ENCODE data around the gene SEMA4B. TPM values are rescaled to one million over a fixed set of nuclear protein-coding genes. Genes with fewer than 3 reads are reported as not detected.

The SEMA4B gene
- total and polyA plus RNA-seq, 2 experiments from 2014 or later: 3.6 to 4.5 TPM

GRCh38 chr15:90213818-90214204 is 12.7 kb downstream of the SEMA4B start:
- H3K27me3 ChIP-seq (replicated peaks; ENCODE audit: insufficient read depth): no peaks in the 10 kb centered on the region
- TF ChIP-seq EZH2 (IDR thresholded peaks at IDR 0.05; ENCODE audit: insufficient read depth, poor library complexity, severe bottlenecking) (no peak), EZH2phosphoT487 (IDR thresholded peaks at IDR 0.05; ENCODE audit: insufficient read depth, low read depth) (no peak)
- in situ Hi-C loops (cut with MboI): no loop called here
- 92 to 93% methylated on average over 11 of the region's 11 CpGs for WGBS, 2 experiments (ENCODE audit: low coverage in 1 of 2, low lambda C conversion rate in 2 of 2, missing lambda C conversion rate in 2 of 2)
- H3K79me2 ChIP-seq (ENCODE audit: insufficient read depth): no peaks in the 10 kb centered on the region
- H2AFZ ChIP-seq: no peak overlapping the region
- H3K9me3 ChIP-seq (ENCODE audit: low read depth): no peaks in the 10 kb centered on the region
- H3K27ac ChIP-seq: no peak overlapping the region
- no peak for DNase-seq
- no peak overlapping the region for H3K4me3 ChIP-seq
- H3F3A ChIP-seq (ENCODE audit: insufficient read depth): no peaks in the 10 kb centered on the region
- no peaks in the 10 kb centered on the region for H3K36me3 ChIP-seq (ENCODE audit: low read depth)
- H3K4me2 ChIP-seq (ENCODE audit: unreplicated experiment): no peak overlapping the region
- no peaks in the 10 kb centered on the region for H4K20me1 ChIP-seq (ENCODE audit: insufficient read depth)
- no peaks in the 10 kb centered on the region for H3K9me2 ChIP-seq (ENCODE audit: insufficient read depth)
- no peak overlapping the region for H3K9ac ChIP-seq
- no peaks in the 10 kb centered on the region for H3K4me1 ChIP-seq (ENCODE audit: insufficient read depth)

DNA sequence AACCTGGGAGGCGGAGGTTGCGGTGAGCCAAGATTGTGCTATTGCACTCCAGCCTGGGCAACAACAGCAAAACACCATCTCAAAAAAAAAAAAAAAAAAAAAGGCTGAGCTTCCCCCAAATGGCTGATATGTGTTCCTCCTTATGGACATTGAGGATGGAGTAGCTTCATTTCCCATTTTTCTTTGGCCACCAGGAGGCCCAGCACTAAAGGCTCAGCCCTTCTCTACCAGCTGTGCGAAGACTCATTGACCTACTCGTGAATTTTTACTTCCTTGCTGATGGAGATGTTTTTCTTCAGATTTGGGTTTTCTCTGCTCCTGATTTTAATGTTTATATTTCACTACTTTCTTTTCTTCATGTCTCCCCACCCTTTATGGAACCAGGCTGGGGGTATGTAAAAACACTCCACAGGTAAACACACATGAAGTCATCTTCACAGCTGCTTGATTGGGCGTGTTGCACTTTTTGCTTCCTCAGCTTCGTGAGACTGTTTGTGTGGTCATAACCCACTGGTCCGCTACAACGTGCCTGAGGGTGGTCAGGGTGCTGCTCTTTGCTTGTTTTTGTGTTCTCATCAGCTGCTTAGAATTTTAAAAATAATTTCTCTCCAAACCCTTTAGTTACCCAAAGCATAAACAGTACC is 13.5 kb downstream of the SEMA4B start:
- Histone ChIP-seq H3K36me3 (ENCODE audit: low read depth) (no peaks in the 10 kb centered on the region), H3K9me2 (ENCODE audit: insufficient read depth) (no peaks in the 10 kb centered on the region), H3K4me1 (ENCODE audit: insufficient read depth) (no peaks in the 10 kb centered on the region), H2AFZ (no peak overlapping the region), H3K79me2 (ENCODE audit: insufficient read depth) (no peaks in the 10 kb centered on the region), H3K27ac (no peak overlapping the region), H3K9ac (no peak overlapping the region), H4K20me1 (ENCODE audit: insufficient read depth) (no peaks in the 10 kb centered on the region), H3K4me3 (no peak overlapping the region), H3K27me3 (replicated peaks; ENCODE audit: insufficient read depth) (no peaks in the 10 kb centered on the region), H3K4me2 (ENCODE audit: unreplicated experiment) (no peak overlapping the region), H3K9me3 (ENCODE audit: low read depth) (no peaks in the 10 kb centered on the region), H3F3A (ENCODE audit: insufficient read depth) (no peaks in the 10 kb centered on the region)
- DNase-seq: peak; percentile 42
- 77 to 80% methylated on average over 7 to 8 of the region's 8 CpGs for WGBS, 2 experiments (ENCODE audit: low coverage in 1 of 2, low lambda C conversion rate in 2 of 2, missing lambda C conversion rate in 2 of 2)
- no peak for TF ChIP-seq EZH2phosphoT487 (IDR thresholded peaks at IDR 0.05; ENCODE audit: insufficient read depth, low read depth)
- TF ChIP-seq EZH2 (IDR thresholded peaks at IDR 0.05; ENCODE audit: insufficient read depth, poor library complexity, severe bottlenecking): no peak
- in situ Hi-C loops (cut with MboI): loop anchor here (5.0 kb wide), 1 partner anchor 52 kb away; no protein-coding TSS in a partner anchor

- Histone ChIP-seq H2AFZ (no peak overlapping the region), H3K9ac (no peak overlapping the region), H3K9me2 (ENCODE audit: insufficient read depth) (no peaks in the 10 kb centered on the region), H3K27ac (no peak overlapping the region), H3K9me3 (ENCODE audit: low read depth) (no peaks in the 10 kb centered on the region), H3K4me2 (ENCODE audit: unreplicated experiment) (no peak overlapping the region), H3F3A (ENCODE audit: insufficient read depth) (no peaks in the 10 kb centered on the region), H3K36me3 (ENCODE audit: low read depth) (no peaks in the 10 kb centered on the region), H3K27me3 (replicated peaks; ENCODE audit: insufficient read depth) (no peaks in the 10 kb centered on the region), H3K79me2 (ENCODE audit: insufficient read depth) (no peaks in the 10 kb centered on the region), H3K4me1 (ENCODE audit: insufficient read depth) (no peaks in the 10 kb centered on the region), H3K4me3 (no peak overlapping the region), H4K20me1 (ENCODE audit: insufficient read depth) (no peaks in the 10 kb centered on the region)
- 79 to 83% methylated on average over 9 of the region's 9 CpGs for WGBS, 2 experiments (ENCODE audit: low coverage in 1 of 2, low lambda C conversion rate in 2 of 2, missing lambda C conversion rate in 2 of 2)
- in situ Hi-C loops (cut with MboI): loop anchor here (5.0 kb wide), 1 partner anchor 56 kb away; no protein-coding TSS in a partner anchor
- TF ChIP-seq EZH2 (IDR thresholded peaks at IDR 0.05; ENCODE audit: insufficient read depth, poor library complexity, severe bottlenecking) (no peak), EZH2phosphoT487 (IDR thresholded peaks at IDR 0.05; ENCODE audit: insufficient read depth, low read depth) (no peak)
- DNase-seq: no peak
Observed at GRCh38 chr15:90217671-90218394, 16.7 kb downstream of the SEMA4B start.

GRCh38 chr15:90219421-90220141 is 18.5 kb downstream of the SEMA4B start:
- H3K79me2 ChIP-seq (ENCODE audit: insufficient read depth): no peaks in the 10 kb centered on the region
- H3K27me3 ChIP-seq (replicated peaks; ENCODE audit: insufficient read depth): no peaks in the 10 kb centered on the region
- no peak overlapping the region for H2AFZ ChIP-seq
- no peak overlapping the region for H3K4me3 ChIP-seq
- peak; percentile 53 for DNase-seq
- no peaks in the 10 kb centered on the region for H3K36me3 ChIP-seq (ENCODE audit: low read depth)
- H3K9me2 ChIP-seq (ENCODE audit: insufficient read depth): no peaks in the 10 kb centered on the region
- H3K9me3 ChIP-seq (ENCODE audit: low read depth): no peaks in the 10 kb centered on the region
- no peak overlapping the region for H3K4me2 ChIP-seq (ENCODE audit: unreplicated experiment)
- H3K9ac ChIP-seq: no peak overlapping the region
- TF ChIP-seq EZH2 (IDR thresholded peaks at IDR 0.05; ENCODE audit: insufficient read depth, poor library complexity, severe bottlenecking) (no peak), EZH2phosphoT487 (IDR thresholded peaks at IDR 0.05; ENCODE audit: insufficient read depth, low read depth) (no peak)
- WGBS, 2 experiments (ENCODE audit: low coverage in 1 of 2, low lambda C conversion rate in 2 of 2, missing lambda C conversion rate in 2 of 2): 54 to 56% methylated on average over 17 of the region's 17 CpGs
- no peaks in the 10 kb centered on the region for H3F3A ChIP-seq (ENCODE audit: insufficient read depth)
- H4K20me1 ChIP-seq (ENCODE audit: insufficient read depth): no peaks in the 10 kb centered on the region
- in situ Hi-C loops (cut with MboI): loop anchor here (5.0 kb wide), 1 partner anchor 57 kb away; no protein-coding TSS in a partner anchor
- H3K27ac ChIP-seq: no peak overlapping the region
- H3K4me1 ChIP-seq (ENCODE audit: insufficient read depth): no peaks in the 10 kb centered on the region

Measured in GM23248 (cell line).